PFSK-1 (cell line): ENCODE measurements around the gene THUMPD3.

Experiments used
- FOXP2 ChIP-seq: optimal IDR thresholded peaks from 2 replicates; pipeline ENCODE3; 2011; ENCODE audit warnings: borderline replicate concordance, control low read depth, inconsistent platforms; ENCODE audit not compliant: insufficient read depth; ENCODE audit errors: extremely low read length, extremely low read depth
- POLR2AphosphoS5 ChIP-seq: IDR thresholded peaks from 2 replicates; pipeline ENCODE4 v1.6.1; 2012; ENCODE audit warnings: low read depth, mild to moderate bottlenecking, control low read depth, low read length, moderate library complexity
- SIN3A ChIP-seq: IDR thresholded peaks from 2 replicates; pipeline ENCODE4 v1.6.1; 2012; ENCODE audit warnings: mild to moderate bottlenecking, low read length, moderate library complexity, borderline replicate concordance; ENCODE audit not compliant: insufficient read depth
- TAF1 ChIP-seq: IDR thresholded peaks from 2 replicates; pipeline ENCODE4 v1.6.1; 2012; ENCODE audit warnings: low read length, control low read depth, borderline replicate concordance; ENCODE audit not compliant: insufficient read depth
- TF ChIP-seq, protein P1 (sequence below), 2 experiments: IDR thresholded peaks; 2 replicates each; pipeline versions ENCODE4 v1.6.1 to v1.8.0; 2011 to 2012; ENCODE audit warnings: low read depth in 2 of 2, low read length in 2 of 2, control low read depth in 1 of 2, inconsistent platforms in 1 of 2, mild to moderate bottlenecking in 1 of 2, moderate library complexity in 1 of 2; ENCODE audit not compliant: insufficient read depth in 1 of 2

THUMPD3 gene

GRCh38 chr3:9405756-9406155, 42.9 kb downstream of the THUMPD3 start:
- TF ChIP-seq, protein P1, sequence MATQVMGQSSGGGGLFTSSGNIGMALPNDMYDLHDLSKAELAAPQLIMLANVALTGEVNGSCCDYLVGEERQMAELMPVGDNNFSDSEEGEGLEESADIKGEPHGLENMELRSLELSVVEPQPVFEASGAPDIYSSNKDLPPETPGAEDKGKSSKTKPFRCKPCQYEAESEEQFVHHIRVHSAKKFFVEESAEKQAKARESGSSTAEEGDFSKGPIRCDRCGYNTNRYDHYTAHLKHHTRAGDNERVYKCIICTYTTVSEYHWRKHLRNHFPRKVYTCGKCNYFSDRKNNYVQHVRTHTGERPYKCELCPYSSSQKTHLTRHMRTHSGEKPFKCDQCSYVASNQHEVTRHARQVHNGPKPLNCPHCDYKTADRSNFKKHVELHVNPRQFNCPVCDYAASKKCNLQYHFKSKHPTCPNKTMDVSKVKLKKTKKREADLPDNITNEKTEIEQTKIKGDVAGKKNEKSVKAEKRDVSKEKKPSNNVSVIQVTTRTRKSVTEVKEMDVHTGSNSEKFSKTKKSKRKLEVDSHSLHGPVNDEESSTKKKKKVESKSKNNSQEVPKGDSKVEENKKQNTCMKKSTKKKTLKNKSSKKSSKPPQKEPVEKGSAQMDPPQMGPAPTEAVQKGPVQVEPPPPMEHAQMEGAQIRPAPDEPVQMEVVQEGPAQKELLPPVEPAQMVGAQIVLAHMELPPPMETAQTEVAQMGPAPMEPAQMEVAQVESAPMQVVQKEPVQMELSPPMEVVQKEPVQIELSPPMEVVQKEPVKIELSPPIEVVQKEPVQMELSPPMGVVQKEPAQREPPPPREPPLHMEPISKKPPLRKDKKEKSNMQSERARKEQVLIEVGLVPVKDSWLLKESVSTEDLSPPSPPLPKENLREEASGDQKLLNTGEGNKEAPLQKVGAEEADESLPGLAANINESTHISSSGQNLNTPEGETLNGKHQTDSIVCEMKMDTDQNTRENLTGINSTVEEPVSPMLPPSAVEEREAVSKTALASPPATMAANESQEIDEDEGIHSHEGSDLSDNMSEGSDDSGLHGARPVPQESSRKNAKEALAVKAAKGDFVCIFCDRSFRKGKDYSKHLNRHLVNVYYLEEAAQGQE (IDR thresholded peaks at IDR 0.05; ENCODE audit: insufficient read depth in 1 of 2, low read depth in 2 of 2, low read length in 2 of 2): no peak
- TF ChIP-seq FOXP2 (no peak), SIN3A (no peak), TAF1 (no peak), POLR2AphosphoS5 (no peak)

DNA sequence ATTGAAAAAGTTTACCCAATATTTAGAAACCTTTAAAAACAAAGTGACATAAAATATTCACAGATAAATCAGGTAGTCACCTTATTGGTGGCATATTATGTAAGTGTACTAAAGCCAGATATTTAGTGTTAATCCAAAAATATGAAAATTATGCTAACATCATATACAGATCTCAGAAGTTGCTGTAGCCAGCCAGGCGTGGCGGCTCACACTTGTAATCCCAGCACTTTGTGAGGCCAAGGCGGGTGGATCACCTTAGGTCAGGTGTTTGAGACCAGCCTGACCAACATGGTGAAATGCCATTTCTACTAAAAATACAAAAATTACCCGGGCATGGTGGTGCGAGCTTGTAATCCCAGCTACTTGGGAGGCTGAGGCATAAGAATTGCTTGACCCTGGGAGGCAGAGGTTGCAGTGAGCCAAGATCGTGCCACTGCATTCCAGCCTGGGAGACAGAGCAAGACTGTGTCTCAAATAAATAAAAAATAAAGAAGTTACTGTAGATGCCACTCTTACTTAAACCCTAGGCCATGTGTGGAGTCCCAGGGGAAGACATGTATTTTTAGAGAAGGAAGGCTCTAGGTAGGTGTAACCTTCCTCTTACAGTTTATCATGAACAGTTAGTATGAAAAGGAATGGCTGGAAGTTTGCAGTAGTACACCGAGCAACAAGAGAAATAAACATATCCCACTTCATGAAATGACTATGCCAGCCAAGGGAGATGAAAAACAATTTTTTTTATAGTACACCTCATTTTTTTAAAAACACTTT, 44.2 kb downstream of the THUMPD3 start:
- TF ChIP-seq TAF1: no peak
- no peak for TF ChIP-seq SIN3A
- TF ChIP-seq FOXP2: no peak
- TF ChIP-seq POLR2AphosphoS5: no peak
- TF ChIP-seq, protein P1 (IDR thresholded peaks at IDR 0.05; ENCODE audit: insufficient read depth in 1 of 2, low read depth in 2 of 2, low read length in 2 of 2): no peak

- TF ChIP-seq POLR2AphosphoS5: no peak
- TF ChIP-seq FOXP2: no peak
- TF ChIP-seq, protein P1 (IDR thresholded peaks at IDR 0.05; ENCODE audit: insufficient read depth in 1 of 2, low read depth in 2 of 2, low read length in 2 of 2): no peak
- no peak for TF ChIP-seq TAF1
- no peak for TF ChIP-seq SIN3A
Measured at GRCh38 chr3:9408061-9408460, 45.2 kb downstream of the THUMPD3 start.

- TF ChIP-seq POLR2AphosphoS5: no peak
- TF ChIP-seq FOXP2: no peak
- no peak for TF ChIP-seq SIN3A
- no peak for TF ChIP-seq TAF1
- TF ChIP-seq, protein P1 (IDR thresholded peaks at IDR 0.05; ENCODE audit: insufficient read depth in 1 of 2, low read depth in 2 of 2, low read length in 2 of 2): no peak
Measured at GRCh38 chr3:9408546-9408945, 45.7 kb downstream of the THUMPD3 start.
